Gastrocnemius medialis (tissue), 4 donors: ENCODE measurements around the gene GSTM5. TPM values are rescaled to one million over a fixed set of nuclear protein-coding genes. Genes with fewer than 3 reads are reported as not detected.
"Not testable (repeated sequence)": the region's sequence is repeated elsewhere in the genome, so short reads cannot be mapped to it uniquely, and the experiment has no call there.

Source experiments
- ATAC-seq, 2 donors: fragments of 150-250 bp; one replicate each; pipeline ENCODE4 v1.9.1; 2016
- DNase-seq, 2 donors: peaks; one replicate each; pipeline ENCODE4 v3.0.0-alpha.2; 2019
- H3K27ac ChIP-seq, 4 donors: fragments of 200-600 bp; sonication (generic); 1 replicate in 1 of 4; 2 replicates in 3 of 4; pipeline ENCODE4 v1.5.1; 2016 to 2018; ENCODE audit warnings: mild to moderate bottlenecking in 2 of 4, moderate library complexity in 1 of 4
- H3K27me3 ChIP-seq, 3 donors: fragments of 200-600 bp; sonication (generic) in 2 of 3; 1 replicate in 1 of 3; 2 replicates in 2 of 3; pipeline versions ENCODE4 v1.5.1 to v1.6.0; 2016 to 2019; ENCODE audit warnings: mild to moderate bottlenecking in 1 of 3, moderate library complexity in 1 of 3
- H3K36me3 ChIP-seq, 2 donors: fragments of 200-600 bp; sonication (generic) in 1 of 2; one replicate each; pipeline ENCODE4 v1.5.1; 2017 to 2018
- H3K4me1 ChIP-seq, 2 donors: fragments of 200-600 bp; sonication (generic) in 1 of 2; one replicate each; pipeline ENCODE4 v1.5.1; 2016 to 2017; ENCODE audit warnings: mild to moderate bottlenecking in 2 of 2
- H3K4me3 ChIP-seq, 4 donors: fragments of 200-600 bp; sonication (generic) in 3 of 4; 1 replicate in 1 of 4; 2 replicates in 3 of 4; pipeline ENCODE4 v1.5.1; 2016 to 2019; ENCODE audit warnings: mild to moderate bottlenecking in 2 of 4
- H3K9me3 ChIP-seq, 3 donors: fragments of 200-600 bp; sonication (generic) in 2 of 3; 1 replicate in 1 of 3; 2 replicates in 2 of 3; pipeline ENCODE4 v1.5.1; 2016 to 2019
- POLR2A ChIP-seq, 2 donors: fragments of 450-650 bp; IDR thresholded peaks; one replicate each; pipeline ENCODE4 v1.6.1; 2017; ENCODE audit warnings: antibody characterized with exemption in 2 of 2, mild to moderate bottlenecking in 2 of 2, moderate library complexity in 2 of 2
- in situ Hi-C, 4 donors: fragments of 200-750 bp; cut with MboI; loops; one replicate each; pipeline versions ENCODE4 v1.15.0 to v1.8.0; 2017; ENCODE audit warnings: low sequenced_read_pairs in 4 of 4
- intact Hi-C: fragments of 100-400 bp; cut with DNase I; formaldehyde crosslinking; loops from one replicate; pipeline ENCODE4 v1.15.1; 2023; ENCODE audit warnings: low total_unique reads
- total RNA-seq, 4 donors: library from RNA; depleted of rRNA; stranded (reverse); fragments of >200 nt; gene quantifications; one replicate each; pipeline versions ENCODE4 v1.1.0 to v1.2.3, GENCODE V29; 2016
- TF ChIP-seq, protein P1 (sequence below), 5 experiments: fragments of 450-650 bp in 3 of 5; fragments of 200-600 bp in 2 of 5; sonication (generic) in 2 of 5; IDR thresholded peaks in 4 of 5; conservative IDR thresholded peaks in 1 of 5; 1 replicate in 4 of 5; 2 replicates in 1 of 5; pipeline ENCODE4 v1.5.1; 2016 to 2019; ENCODE audit warnings: antibody characterized with exemption in 5 of 5, mild to moderate bottlenecking in 3 of 5, moderate library complexity in 3 of 5

Gene GSTM5
- total RNA-seq, 4 donors from 2014 or later = 0.15 to 1.9 (median 0.63) TPM

GRCh38 chr1:109691759-109692158 is 20.3 kb upstream of the GSTM5 start:
- Histone ChIP-seq H3K4me3 (no peak overlapping the region), H3K27ac (no peak overlapping the region), H3K36me3 (no peaks in the 10 kb centered on the region), H3K27me3 (no peaks in the 10 kb centered on the region), H3K4me1 (peaks cover 0 to 4% of the 10 kb centered on the region in 2 donors), H3K9me3 (no peaks in the 10 kb centered on the region)
- ATAC-seq (no peak), DNase-seq (no peak)
- TF ChIP-seq POLR2A (IDR thresholded peaks at IDR 0.05) = no peak
- TF ChIP-seq, protein P1, sequence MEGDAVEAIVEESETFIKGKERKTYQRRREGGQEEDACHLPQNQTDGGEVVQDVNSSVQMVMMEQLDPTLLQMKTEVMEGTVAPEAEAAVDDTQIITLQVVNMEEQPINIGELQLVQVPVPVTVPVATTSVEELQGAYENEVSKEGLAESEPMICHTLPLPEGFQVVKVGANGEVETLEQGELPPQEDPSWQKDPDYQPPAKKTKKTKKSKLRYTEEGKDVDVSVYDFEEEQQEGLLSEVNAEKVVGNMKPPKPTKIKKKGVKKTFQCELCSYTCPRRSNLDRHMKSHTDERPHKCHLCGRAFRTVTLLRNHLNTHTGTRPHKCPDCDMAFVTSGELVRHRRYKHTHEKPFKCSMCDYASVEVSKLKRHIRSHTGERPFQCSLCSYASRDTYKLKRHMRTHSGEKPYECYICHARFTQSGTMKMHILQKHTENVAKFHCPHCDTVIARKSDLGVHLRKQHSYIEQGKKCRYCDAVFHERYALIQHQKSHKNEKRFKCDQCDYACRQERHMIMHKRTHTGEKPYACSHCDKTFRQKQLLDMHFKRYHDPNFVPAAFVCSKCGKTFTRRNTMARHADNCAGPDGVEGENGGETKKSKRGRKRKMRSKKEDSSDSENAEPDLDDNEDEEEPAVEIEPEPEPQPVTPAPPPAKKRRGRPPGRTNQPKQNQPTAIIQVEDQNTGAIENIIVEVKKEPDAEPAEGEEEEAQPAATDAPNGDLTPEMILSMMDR (IDR thresholded peaks at IDR 0.05 in 4 of 5, conservative IDR thresholded peaks at IDR 0.05 in 1 of 5) = no peak
- intact Hi-C loops = no loop called here
- in situ Hi-C loops = no loop called here

DNA sequence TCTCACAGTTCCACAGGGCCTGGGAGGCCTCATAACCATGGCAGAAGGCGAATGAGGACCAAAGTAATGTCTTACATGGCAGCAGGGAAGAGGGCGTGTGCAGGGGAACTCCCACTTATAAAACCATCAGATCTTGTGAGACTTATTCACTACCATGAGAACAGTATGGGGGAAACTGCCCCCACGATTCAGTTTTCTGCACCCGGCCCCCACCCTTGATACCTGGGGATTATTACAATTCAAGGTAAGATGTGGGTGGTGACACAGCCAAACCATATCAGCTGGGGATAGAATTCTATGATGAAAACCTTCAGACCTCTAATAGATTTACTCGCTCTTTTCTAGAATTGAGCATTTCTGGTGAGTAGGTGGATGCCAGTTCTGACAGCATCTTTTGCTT is 17.7 kb upstream of the GSTM5 start:
- in situ Hi-C loops, H3K4me3 ChIP-seq, H3K4me1 ChIP-seq, H3K27ac ChIP-seq, intact Hi-C loops, H3K9me3 ChIP-seq, H3K27me3 ChIP-seq, ATAC-seq, H3K36me3 ChIP-seq, DNase-seq: not testable (repeated sequence)

DNA sequence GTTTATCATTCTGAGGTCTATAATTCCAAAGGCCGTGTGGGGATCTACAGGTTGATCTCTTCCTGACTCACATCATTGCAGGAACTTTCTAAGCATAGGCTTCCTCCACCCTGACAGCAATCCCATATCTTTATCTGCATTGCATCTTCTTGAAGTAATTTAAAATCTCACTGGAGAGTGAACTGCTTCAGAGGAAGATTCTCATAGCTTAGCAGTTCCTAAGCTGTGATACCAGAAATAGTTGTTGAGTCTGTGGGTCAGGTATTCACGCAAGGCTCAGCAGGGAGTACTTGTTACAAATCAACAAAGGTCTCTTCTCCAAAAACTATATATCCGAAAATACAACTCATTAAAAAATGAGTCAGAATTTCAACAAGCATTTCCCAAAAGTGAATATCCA is 16.9 kb upstream of the GSTM5 start:
- H3K27ac ChIP-seq, in situ Hi-C loops, H3K36me3 ChIP-seq, H3K9me3 ChIP-seq, ATAC-seq, H3K4me1 ChIP-seq, DNase-seq, H3K27me3 ChIP-seq, H3K4me3 ChIP-seq, intact Hi-C loops: not testable (repeated sequence)

DNA sequence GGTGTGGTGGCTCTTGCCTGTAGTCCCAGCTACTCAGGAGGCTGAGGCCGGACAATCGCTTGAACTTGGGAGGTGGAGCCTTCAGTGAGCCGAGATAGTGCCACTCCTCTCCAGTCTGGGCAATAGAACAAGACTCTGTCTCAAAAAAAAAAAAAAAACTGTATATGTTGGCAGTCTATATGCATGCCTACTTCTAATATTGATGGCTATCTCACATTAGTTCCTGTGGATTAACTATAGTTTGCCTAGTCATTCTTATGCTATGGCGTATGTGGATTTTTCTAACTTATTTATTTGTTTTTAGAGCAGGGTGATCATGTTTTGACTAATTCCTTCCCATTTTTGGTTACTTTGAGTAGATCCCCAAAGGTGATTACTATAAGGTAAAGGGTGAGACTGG is 15.0 kb upstream of the GSTM5 start:
- H3K9me3 ChIP-seq = no peaks in the 10 kb centered on the region
- no peaks in the 10 kb centered on the region for H3K36me3 ChIP-seq
- no peak for TF ChIP-seq POLR2A (IDR thresholded peaks at IDR 0.05)
- TF ChIP-seq, protein P1 (IDR thresholded peaks at IDR 0.05 in 4 of 5, conservative IDR thresholded peaks at IDR 0.05 in 1 of 5) = no peak
- no peaks in the 10 kb centered on the region for H3K27me3 ChIP-seq
- intact Hi-C loops (no loop called here), in situ Hi-C loops (no loop called here)
- no peak for DNase-seq
- no peak overlapping the region for H3K27ac ChIP-seq
- H3K4me3 ChIP-seq = no peak overlapping the region
- no peak for ATAC-seq
- no peaks in the 10 kb centered on the region for H3K4me1 ChIP-seq

GRCh38 chr1:109697861-109698260 is 14.2 kb upstream of the GSTM5 start:
- intact Hi-C loops, ATAC-seq, H3K36me3 ChIP-seq, H3K9me3 ChIP-seq, in situ Hi-C loops, H3K4me3 ChIP-seq, DNase-seq, H3K27ac ChIP-seq, H3K27me3 ChIP-seq, H3K4me1 ChIP-seq: not testable (repeated sequence)

- H3K9me3 ChIP-seq, H3K27ac ChIP-seq, in situ Hi-C loops, DNase-seq, H3K36me3 ChIP-seq, H3K4me3 ChIP-seq, H3K4me1 ChIP-seq, ATAC-seq, H3K27me3 ChIP-seq: not testable (repeated sequence)
- intact Hi-C loops = loop anchor here (5.0 kb wide), 1 partner anchor 61 kb away; no protein-coding TSS in a partner anchor
These were observed 9.1 kb upstream of the GSTM5 start for GRCh38 chr1:109702940-109703339.

DNA sequence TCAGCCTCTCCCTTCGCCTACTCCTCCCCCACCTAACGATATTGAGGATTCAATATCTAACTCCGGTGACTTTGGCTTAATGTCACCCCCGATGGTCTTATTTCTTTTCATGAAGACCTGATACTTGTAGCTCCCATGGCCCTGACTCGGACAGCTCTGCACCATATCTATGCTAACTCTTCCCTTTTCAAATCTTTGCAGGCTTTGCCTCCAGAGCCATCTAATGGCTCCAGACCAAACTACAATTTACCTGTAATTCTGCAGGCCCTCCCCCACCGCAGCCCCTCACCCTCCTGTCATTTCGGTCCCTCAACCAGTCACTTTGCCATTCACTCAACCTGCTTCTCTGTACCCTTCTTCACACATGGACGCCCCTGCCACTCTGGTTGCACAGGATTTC is 7.9 kb upstream of the GSTM5 start:
- H3K27me3 ChIP-seq = no peaks in the 10 kb centered on the region
- ATAC-seq = no peak
- in situ Hi-C loops = no loop called here

More for the DNA sequence above, 7.9 kb upstream of the GSTM5 start:
- no peaks in the 10 kb centered on the region for H3K36me3 ChIP-seq
- H3K4me1 ChIP-seq = no peaks in the 10 kb centered on the region
- TF ChIP-seq, protein P1 (IDR thresholded peaks at IDR 0.05 in 4 of 5, conservative IDR thresholded peaks at IDR 0.05 in 1 of 5) = peak in 1 of 5 experiments; percentile 37
- TF ChIP-seq POLR2A (IDR thresholded peaks at IDR 0.05) = no peak
- intact Hi-C loops = loop anchor here (5.0 kb wide), 1 partner anchor 62 kb away; no protein-coding TSS in a partner anchor
- H3K4me3 ChIP-seq = no peak overlapping the region
- no peak for DNase-seq
- no peak overlapping the region for H3K27ac ChIP-seq
- no peaks in the 10 kb centered on the region for H3K9me3 ChIP-seq
